HG03095 (cell line): ENCODE measurements around the gene UAP1L1.

Experiments
- ATAC-seq: cut with Tn5 transposase; IDR thresholded peaks from one replicate; pipeline ENCODE4 v1.9.1; 2021; ENCODE audit warnings: moderate library complexity; ENCODE audit not compliant: unreplicated experiment

UAP1L1 gene

DNA sequence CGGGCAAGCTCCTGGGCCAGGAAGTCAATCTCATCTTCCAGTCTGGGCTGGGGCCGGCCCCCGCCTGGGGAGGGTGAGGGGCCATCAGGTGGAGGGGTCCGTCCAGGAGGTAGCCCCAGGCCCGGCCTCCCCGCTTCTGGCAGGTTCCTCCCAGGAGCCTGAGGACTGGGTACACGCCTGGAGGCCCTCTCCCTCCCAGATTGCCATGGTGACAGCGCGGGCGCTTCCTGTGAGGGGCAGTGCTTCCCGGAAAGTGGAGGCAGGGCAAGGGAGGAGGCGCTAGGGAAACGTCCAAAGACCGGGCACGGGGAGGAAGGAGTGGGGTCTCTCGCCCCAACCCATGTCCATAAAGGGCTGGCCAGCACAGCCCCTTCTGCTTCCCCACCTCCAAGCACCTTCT, 36.2 kb upstream of the UAP1L1 start:
- ATAC-seq = no peak

DNA sequence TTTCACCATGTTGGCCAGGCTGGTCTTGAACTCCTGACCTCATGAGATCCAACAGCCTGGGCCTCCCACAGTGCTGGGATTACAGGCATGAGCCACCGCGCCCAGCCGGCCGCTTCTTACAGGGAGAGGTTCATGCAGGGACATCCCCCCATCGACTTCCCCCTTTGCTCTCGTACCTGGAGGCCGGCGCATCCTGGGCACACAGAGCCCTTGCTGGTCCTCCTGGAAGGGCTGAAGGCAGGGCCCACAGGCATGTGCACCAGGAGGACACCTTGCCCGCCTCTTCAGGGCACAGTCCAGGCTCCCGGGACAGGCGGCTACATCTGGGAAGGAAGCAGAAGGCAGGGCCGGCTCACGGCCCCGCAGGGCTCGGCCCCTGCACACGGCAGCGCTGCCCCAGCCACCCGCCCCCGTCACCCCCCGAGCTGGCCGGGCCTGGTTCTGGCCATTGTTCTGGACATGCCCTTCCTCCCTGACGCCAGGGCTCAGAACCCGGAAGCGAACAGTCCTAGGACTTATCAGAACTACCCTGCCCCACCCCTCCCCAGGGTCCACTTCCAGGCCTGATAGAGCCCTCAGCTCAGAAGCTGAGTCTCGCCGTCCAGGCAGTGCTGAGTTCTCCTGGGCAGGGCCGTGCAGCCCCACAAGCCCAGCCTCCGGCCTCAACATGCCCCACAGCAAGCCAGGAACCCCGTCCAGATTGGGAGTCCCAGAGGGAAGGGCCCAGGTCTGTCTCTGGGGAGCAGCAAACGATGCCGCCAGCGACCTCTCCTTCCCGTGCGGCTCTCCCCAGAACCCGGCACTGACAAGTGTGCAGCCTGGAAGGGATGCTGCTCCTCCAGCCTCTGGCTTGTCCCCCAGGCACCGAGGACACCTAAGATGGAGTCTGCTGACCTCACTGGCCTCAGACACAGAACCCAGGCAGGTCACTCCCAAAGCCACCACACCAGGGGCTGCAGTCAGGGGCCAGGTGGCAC, 34.3 kb upstream of the UAP1L1 start:
- ATAC-seq = no peak

DNA sequence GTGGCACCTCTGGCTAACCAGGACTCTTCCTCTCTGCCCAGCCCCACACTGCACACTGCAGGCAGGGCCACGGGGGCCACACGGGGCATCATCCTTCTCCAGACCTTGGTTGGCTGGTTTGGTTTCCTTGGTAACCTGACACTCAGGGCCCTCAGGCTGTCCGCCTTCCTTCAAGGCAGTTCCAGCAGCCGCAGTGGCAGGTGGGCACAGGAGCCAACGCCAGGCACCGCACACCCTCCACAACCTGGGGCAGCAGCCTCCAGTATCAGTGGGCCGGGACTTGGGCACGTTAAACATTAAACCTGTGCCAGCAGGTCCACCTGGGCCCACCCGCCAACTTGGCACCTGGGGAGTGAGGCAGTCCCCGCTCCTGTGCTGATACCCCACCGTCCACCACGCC, 33.3 kb upstream of the UAP1L1 start:
- no peak for ATAC-seq

DNA sequence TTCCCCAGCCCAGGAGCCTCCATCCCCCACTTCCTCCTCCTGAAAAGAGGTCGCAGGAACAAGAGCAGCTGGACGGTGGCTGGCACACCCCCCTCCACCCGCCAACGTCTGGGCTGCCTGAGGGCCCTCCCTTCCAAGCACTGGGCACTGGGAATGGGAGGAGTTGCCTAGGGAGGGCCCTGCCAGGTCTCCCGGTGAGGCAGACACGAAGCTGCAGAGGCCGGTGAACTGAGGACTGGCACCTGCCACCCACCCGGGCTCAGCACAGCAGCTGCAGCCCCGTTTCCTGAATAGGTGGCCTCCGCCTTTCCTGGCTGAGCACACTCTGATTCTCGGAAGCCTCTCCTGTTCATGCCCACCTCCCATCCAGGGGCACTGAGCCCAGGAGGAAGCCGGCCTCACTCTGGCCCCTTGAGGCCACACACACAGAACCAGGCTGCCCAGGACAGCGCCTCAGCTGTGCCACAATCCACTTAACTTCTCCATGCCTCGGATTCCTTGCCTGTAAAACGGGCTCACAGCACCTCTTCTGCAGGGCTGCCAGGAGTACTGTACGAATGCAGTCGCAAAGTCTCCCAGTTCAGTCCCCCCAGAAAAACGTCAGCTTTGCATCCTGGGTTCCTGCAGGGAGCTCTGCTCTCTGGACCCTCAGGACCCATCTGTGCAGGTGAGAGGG, 32.7 kb upstream of the UAP1L1 start:
- ATAC-seq = no peak

DNA sequence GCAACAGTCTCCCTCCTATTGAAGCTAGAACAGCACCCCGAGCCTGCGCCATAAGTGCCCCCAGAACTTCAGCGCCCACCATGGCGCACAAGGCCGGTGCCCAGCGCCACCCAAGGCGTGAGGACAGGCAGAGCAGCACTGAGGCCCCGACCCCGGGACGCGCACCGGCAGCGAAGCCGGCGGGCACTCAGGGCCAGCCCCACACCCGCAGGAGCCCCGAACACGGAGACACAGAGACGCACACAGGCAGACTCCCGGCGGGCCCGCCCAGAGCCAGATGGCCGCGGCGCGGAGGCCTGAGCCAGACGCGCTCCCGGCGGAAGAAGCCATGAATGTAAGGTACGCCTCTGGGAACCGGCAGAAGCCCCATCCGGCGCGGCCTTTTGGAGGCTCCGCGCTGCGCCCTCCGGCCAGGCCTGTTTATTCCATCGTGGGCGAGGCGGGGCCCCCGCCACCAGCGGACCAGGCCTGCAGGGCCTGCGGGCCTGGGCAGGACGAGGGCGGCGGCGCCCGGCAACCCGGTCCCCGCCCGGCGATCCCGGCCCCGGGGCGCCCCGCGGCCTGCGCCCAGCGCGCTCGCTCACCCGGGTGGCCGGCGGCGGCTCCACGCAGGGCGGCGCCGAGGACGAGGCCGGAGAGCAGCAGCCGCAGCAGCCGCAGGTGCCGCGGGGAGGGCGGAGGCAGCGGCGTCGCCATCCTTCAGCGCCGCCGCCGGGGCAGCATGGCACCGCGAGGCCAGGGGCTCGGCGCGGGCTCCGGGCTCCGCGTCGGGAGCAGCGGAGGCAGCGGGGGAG, 31.8 kb upstream of the UAP1L1 start:
- ATAC-seq = no peak

DNA sequence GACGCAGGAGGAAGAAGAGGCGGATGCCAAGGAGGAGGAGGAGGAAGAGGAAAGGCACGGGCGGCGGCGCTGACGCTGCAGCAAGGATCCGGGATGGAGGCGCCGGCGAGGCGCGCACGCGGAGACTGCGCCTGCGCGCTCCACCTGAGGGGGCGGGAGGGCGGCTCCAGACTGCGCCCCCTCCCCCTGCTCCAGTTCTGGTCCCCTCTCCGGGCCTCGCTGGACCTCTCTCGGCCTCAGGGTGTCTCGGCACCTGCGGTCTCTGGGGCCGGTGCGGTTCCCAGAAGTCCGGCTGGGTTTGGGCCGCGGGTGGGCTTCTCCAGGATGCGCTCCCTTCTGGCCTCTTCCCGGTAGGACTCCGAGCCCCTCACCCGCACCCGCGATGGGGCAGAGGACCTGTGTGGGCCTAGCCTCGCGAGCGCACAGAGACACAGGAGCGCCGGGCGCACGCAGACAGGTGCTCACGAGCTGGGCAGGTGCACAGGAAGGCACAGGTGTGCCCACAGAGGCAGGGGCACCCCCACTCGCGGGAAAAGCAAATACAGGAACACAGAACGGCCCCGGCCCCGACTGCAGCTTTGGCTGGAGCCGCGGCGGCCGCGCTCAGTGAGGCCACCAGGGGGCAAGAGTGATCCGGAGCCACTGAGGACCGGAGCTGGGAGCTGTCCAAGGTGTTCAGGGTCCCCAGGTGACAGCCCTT, 31.1 kb upstream of the UAP1L1 start, which contains the start of gene NPDC1:
Gene NPDC1, minus strand, starts transcription at position 90 of the 700 bp plus-strand sequence. CDS start 188 bp downstream, outside the sequence.
- no peak for ATAC-seq

DNA sequence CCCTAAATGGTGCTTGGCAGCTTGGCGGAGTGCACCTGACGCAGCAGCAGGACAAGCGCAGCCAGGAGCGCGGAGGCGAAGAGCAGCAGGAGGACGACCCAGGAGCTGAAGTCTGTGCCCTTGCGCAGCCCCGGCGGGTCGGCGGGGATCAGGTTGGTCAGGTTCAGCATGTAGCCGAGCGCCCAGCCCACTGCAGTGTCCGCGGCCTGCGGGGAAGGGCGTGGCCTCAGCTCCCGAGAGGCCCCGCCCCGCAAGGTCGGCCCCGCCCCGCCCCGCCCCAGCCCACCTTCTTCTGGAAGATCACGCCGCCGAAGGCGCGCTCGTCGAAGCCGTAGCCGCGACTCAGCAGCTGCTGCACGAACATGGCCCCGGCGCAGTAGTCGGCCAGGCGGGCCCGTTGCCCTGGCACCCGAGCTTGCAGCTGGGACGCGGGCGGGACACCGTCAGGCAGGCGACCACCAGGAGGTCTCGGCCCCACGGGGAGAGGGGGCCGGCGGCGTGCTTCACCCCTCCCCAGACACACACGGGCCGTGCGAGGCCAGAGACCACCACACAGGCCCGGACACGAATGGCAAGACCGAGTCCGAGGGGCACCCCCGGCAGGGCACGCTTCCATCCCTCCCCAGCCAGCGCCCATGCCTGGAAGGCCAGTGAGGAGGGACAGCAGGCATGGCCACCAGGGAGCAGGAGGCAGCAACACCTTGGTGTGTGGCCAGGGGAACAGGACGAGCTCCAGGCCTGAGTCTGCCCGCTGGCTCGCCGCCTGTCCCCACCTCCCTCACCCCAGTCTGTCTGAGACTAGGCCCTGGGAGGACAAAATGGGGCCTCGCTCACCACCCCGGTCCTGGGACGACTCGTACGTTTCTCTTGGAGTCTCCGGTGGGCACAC, 28.4 kb upstream of the UAP1L1 start:
- no peak for ATAC-seq

DNA sequence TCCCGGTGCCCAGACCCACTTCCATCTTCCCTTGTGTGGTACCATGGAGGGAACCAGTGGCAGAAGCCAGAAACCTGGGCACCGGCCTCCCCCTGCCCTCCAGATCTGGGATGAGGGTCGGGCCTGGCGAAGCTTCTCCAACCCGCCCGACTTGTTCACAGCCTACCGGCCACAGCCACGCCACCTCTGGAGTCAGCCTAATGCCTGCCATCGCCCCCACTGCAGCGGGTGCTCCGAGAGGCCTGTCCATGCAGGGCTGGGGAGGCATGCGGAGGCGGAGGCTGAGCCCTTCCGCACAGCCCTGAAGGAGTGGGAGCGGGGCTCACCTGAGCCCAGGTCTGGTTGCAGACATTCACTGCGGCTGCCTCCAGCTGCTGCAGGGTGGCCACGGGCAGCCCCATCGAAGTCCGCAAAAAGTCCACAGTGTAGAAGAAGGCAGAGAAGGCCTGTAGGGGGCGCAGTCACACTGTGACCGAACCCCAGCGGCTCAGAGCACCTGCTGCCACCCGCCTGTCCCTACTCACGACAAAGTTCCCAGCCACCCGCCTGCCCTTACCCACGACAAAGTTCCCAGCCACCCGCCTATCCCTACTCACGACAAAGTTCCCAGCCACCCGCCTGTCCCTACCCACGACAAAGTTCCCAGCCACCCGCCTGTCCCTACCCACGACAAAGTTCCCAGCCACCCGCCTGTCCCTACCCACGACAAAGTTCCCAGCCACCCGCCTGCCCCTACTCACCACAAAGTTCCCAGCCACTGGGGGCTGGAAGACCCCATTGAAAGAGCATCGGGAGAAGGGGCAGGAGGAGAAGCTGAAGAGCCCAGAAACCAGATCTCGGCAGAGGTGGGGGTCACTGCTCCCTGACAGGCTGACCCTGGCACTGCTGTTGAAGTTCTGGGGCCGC, 27.5 kb upstream of the UAP1L1 start:
- no peak for ATAC-seq

DNA sequence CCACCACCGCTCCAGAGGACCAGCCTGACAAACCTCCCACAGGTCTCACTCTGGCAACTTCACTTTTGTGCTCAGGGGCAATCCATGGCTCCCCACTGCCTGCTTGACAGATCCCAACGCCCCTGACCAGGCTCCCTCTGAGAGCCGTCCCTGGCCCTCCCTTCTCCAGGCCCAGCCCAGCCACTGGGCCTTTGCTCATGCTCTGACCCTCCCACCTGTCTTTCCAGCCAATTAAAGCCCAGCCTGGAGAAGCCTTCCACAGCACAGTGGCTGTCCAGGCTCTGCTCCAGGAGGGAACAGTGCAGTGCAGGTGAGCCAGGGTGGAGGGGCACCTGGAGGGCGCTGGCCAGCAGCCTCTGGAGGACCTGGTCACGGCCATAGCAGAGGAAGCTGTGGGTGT, 26.7 kb upstream of the UAP1L1 start:
- ATAC-seq = no peak

DNA sequence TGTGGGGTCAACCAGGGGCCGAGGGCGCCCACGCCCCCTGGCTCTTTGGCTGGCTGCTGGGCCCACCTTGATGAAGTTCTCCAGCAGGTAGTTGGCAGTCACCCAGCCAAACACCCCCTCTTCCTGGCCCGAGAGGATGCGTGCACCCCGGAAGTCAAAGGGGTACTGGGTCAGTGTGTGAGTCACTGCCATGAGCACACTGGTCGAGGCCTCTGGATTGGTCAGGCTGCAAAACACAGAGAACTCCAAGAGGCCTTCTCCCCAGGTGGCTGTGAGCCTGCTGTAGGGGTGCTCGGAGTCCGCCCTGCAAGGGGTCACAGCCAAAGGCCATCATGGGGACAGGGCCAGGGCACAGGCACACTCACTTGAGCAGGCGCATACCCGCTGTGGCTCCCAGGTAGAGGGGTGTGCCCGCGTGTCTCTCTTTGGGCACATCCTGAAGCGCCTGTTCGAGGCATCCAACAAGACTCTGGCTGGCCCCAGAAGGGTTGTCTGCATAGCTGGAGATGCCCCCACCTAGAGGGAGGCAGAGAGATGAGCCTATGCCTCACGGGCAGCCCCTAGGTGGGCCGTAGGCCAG, 26.1 kb upstream of the UAP1L1 start:
- ATAC-seq = no peak

DNA sequence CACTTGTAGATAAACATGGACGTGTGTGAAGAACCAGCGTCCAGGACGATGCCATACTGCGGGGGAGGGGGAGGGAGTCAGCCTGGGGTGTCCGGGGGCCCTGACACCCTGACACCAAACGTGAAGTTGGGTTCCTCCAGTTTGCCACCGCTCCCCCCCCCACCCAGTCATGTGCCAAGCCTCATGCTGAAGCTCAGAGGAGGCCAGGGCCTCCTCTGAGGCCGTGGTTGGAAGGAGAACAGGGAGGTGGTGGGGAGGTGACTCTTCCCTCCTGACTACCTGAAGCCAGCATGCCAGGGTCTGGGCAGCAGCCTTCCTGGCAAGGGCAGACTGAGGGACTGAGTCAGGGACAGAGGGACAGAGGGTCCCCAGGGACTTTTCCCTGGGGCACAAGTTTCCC, 25.0 kb upstream of the UAP1L1 start:
- no peak for ATAC-seq

DNA sequence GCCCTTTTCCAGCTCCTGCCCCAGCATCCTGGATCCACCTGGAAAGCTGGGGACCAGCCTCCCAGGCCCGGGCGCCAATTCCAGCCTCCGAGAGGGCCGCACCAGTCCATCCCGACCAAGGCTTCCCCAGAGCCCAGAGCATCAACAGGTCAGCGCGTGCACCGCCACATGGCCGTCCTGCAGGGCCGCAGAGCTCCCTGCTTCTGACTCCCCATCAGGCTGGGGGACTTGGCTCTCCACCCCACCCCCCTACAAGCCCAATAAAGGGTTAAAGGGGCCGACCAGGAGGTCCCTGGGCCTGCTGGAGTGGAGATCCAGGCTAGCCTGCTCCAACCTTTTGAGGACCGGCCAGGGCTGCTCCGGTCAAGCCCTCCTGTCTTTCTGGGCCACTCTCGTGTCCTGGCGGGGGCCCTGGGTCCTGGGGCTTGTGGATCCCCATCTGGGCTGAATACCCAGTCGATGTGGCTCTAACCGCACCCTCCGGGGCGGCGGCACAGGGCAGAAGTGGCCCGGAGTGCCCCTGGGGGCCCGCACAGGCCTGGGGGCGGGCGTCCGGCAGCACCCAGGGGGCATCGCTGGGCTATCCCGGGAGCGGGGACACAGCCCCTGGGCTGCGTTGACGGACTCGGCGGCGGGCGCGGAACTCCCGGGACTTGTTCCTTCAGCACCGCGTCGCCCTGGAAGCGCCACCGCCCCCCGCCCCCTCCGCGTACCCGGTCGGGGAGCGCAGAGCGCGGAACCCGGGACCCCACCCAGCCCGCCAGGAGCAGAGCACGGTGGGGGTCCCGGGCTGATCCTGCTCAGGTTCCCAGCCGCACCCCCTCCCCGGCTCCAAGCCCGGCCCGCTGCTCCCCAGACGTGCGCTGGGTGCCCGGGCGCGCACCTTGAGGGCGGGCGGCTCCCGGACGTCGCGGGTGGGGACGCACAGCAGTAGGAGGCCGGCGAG, 24.0 kb upstream of the UAP1L1 start:
- no peak for ATAC-seq

DNA sequence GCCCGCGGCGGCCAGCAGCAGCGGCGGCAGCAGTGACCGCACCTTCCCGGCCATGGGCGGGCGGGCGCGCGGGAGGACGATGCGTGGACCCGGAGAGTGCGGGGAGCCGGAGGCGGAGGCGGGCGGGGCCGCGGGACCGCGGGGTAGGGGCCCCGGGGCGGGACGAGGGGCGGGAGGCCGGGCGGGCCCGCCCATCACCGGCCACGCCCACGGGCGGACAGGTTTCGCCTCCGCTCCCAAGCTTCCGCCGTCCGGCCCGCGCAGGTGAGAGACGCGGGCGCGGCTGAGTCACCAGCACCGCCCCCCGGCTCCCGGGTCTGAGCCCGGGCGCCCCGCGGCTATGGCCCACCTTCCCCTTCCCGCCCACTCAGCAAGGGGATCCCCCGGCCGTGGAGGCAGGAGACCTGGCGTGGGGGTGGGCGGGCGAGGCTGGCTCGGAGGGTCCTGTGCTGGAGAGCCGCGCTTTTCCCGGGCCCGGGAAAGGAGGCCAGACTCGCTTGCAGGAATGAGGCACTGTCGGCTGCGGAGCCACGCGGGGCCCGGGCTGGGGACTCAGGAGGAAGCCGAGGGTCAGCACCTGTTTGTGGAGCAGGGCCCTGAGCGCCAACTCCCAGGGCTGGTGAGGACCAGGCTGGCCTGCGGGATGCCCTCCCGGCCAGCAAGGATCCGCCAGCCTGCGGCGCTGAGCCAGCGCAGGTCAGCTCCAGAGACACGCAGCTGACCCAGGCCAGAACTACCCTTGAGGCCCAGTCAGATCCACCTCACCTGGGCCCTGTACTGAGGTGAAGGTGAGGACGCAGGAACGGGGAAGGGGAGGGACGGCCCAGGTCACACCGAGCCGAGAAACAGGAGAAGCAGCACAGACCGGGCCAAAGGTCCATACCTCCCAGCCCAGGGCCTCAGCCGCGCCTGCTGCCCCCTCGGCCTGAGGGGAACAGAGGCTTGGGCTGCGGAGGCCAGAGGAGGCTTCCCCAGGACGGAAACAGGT, 23.1 kb upstream of the UAP1L1 start, which contains the start of gene ENTPD2:
Gene ENTPD2, minus strand, starts transcription at position 118 of the 988 bp plus-strand sequence. Its CDS starts 64 bp downstream, at position 54.
- no peak for ATAC-seq

DNA sequence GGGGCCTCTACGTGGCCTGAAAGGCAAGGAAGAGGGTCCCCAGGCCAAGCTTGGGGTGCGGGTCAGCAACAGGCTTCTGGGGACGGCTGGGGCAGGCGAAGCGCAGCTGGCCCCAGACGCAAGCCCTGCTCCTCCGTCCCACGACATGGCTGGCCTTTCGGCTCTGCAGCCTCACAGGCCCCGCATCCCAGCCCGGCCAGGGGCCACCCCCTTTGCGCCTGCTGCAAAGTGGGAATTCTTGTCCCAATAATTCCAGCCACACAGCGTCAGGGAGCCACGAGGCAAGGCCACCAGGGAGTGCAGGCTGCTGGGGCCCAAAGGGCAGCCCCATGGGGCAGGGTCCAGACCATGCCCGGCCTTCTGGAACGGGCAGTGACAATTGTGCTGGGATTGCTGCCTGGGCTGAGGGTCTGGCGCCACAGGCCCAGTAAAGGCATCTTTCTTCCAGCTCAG, 22.4 kb upstream of the UAP1L1 start:
- ATAC-seq = no peak
